ENCODE data around the gene NPEPL1.

- no peak for TF ChIP-seq POLR2A (IDR thresholded peaks at IDR 0.05)
- TF ChIP-seq, protein P1, sequence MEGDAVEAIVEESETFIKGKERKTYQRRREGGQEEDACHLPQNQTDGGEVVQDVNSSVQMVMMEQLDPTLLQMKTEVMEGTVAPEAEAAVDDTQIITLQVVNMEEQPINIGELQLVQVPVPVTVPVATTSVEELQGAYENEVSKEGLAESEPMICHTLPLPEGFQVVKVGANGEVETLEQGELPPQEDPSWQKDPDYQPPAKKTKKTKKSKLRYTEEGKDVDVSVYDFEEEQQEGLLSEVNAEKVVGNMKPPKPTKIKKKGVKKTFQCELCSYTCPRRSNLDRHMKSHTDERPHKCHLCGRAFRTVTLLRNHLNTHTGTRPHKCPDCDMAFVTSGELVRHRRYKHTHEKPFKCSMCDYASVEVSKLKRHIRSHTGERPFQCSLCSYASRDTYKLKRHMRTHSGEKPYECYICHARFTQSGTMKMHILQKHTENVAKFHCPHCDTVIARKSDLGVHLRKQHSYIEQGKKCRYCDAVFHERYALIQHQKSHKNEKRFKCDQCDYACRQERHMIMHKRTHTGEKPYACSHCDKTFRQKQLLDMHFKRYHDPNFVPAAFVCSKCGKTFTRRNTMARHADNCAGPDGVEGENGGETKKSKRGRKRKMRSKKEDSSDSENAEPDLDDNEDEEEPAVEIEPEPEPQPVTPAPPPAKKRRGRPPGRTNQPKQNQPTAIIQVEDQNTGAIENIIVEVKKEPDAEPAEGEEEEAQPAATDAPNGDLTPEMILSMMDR (IDR thresholded peaks at IDR 0.05): no peak
- no peak for TF ChIP-seq POLR2AphosphoS5 (IDR thresholded peaks at IDR 0.05)
These were observed 15.8 kb downstream of the NPEPL1 start for GRCh38 chr20:58708246-58708931.
